Measurements from ENCODE around the gene TCN2.
"Not testable (repeated sequence)": the region's sequence is repeated elsewhere in the genome, so short reads cannot be mapped to it uniquely, and the experiment has no call there.

The TCN2 gene

DNA sequence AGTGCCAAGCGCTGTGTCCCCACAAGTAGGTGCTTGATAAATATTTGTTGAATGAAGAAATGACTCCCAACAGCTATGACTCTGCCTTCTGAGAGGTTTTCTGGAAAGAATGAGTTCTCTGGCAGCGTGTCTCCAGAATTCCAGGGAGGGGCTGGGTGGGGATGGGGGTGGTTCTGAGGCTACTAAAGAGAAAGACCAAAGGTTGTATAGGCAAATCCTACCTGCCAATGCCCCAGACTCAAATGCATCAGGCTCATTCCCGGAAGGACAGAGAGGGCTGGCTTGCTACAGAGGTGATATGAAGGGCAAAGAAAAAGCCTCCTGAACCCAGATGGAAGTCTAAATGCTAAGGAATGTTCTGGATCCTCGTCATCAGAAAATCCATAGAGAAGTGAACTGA, 58.8 kb downstream of the TCN2 start:
- no peak for DNase-seq
- in situ Hi-C loops (cut with HindIII; ENCODE audit: low pct_ligation_motif_present, low pct_unique_long_range_greater_than_20kb, low sequenced_read_pairs), result no loop called here

DNA sequence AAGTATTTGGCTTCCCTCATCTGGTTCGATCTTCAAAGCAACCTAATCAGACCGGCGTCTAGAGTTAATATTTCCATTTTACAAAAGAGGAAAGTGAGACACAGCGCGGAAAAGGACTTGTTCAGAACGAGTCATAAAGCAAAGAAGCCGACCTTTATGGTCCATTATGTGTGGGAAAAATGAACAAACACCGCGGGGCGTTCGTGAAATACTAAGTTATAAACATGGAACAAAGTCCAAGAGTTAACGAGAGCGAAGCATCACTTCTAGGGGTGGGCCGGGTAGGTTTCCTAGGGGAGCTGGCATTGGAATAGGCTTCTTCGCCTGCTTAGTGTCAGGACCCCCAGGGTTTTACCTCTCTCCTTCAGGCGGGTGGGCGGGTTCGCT, 60.1 kb downstream of the TCN2 start:
- in situ Hi-C loops (cut with HindIII; ENCODE audit: low pct_ligation_motif_present, low pct_unique_long_range_greater_than_20kb, low sequenced_read_pairs), result no loop called here
- DNase-seq, result no peak

DNA sequence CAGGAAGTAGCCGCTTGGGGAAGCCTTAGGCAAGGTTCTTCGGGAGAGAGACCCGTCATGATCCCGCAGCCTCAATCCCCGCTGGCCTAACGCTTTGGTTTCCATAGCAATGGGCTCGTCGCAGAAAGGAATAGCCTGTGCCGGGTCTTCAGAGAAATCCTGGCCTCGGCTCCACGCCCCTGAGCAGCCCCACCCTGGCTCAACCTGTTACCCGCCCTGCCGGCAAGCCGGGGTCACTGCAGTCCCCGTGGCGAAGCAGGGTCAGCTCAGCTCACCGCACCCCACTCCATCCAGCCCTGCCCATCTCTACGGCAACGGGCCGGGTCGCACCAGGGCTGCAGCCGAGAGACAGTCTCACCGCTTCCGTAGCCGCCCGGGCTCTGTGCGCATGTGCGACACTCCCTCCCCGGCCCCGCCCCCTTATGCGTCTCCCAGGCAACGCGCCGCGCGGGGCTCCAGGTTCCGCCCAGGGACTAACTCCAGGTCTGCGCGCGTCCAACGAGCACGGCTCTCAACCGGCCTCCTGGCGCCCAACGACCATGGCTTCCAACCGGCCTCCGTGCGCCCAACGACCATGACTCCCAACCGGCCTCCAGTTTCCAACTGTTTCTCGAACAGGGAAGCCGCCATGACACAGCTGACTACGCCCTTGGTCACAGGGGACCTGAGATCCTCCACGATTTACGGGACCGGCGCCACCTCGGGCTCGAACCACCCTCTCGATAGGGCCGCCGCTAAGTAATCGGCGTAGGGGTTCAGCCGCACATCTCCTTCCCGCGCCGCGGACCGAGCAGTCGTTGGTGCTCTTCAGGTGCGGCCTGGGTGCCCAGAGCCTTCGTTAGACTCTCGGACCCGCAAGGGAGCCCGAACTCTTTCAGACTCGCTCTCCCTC, 60.8 kb downstream of the TCN2 start, which contains the start of gene DUSP18:
TSS of gene DUSP18 (minus strand) at position 382 of the 892 bp plus-strand sequence. CDS start 3,872 bp downstream, outside the sequence.
- in situ Hi-C loops (cut with HindIII; ENCODE audit: low pct_ligation_motif_present, low pct_unique_long_range_greater_than_20kb, low sequenced_read_pairs), result no loop called here
- peak; percentile 87 for DNase-seq

DNA sequence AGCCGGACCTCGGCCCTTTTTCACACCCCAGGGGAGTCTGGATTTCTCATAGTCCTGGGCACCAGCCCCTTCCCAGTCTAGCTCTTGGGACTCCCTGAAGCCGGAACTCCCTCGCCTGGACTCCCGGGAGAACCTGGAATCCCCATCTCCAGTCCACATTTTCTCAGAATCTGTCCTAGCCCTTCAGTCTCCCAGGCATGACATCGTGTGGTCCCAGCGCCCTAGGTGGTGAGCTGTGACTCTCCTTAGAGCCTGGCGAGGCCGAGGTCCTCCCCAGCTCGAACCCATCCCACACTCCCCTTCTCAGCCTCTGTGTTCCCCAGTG, 61.4 kb downstream of the TCN2 start:
- in situ Hi-C loops (cut with HindIII; ENCODE audit: low pct_ligation_motif_present, low pct_unique_long_range_greater_than_20kb, low sequenced_read_pairs), result no loop called here
- DNase-seq, result no peak

DNA sequence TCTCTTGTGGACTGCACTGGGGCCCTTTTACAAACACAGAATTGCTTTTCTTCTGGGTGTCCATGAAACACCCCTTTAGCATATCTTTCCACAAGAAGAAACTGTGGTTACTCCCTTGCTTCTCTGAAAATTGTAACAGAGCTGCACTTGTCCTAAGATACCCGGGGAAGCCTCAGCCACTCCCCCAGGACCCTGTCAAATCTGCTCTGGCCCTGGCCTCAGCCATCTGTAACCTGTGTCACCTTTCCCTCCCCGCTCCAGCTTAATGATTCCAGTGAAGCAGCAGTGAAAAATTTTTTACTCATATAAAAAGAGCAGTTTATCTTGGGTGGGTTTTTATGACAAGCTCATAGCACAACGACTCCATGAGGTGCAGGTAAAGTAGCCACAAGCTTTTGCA, 64.1 kb downstream of the TCN2 start:
- in situ Hi-C loops (cut with HindIII; ENCODE audit: low pct_ligation_motif_present, low pct_unique_long_range_greater_than_20kb, low sequenced_read_pairs), result no loop called here
- no peak for DNase-seq

DNA sequence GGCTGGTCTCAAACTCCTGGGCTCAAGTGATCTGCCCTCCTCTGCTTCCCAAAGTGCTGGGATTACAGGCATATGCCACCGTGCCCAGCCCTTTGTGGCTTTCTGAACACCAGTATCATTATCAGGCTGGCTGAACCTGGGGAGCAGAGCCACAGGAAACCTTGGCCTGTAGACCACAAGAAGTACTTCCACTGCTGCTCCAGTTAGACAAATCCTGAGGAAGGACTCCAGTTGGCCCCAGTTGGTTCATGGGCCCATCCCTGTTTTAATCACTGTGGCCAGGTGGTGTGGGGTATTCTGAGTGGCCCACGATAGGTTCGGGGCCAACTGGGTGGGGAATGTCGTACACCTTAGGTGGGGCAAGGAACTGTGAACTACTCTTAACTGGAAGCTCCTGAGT, 66.2 kb downstream of the TCN2 start:
- no peak for DNase-seq
- in situ Hi-C loops (cut with HindIII; ENCODE audit: low pct_ligation_motif_present, low pct_unique_long_range_greater_than_20kb, low sequenced_read_pairs), result no loop called here

DNA sequence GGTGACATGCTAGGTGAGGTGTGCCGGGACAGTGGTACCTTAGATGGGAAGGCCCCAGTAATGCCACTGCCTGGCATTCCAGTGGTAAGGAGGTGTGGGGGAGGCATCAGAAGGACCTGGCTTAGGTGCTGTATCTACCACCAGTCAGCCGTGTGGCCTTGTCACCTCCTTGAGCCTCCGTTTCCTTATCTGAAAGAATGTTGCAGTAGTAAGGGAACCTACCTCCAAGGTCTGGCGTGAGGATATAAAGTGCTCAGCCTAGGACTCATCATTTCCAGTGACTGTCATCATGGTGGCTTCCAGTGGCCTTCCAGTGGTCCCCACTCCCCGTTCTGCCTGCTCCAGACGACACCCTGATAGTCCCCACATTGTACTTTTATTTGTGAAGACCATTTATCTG, 67.5 kb downstream of the TCN2 start:
- DNase-seq, result no peak
- in situ Hi-C loops (cut with HindIII; ENCODE audit: low pct_ligation_motif_present, low pct_unique_long_range_greater_than_20kb, low sequenced_read_pairs), result no loop called here

DNA sequence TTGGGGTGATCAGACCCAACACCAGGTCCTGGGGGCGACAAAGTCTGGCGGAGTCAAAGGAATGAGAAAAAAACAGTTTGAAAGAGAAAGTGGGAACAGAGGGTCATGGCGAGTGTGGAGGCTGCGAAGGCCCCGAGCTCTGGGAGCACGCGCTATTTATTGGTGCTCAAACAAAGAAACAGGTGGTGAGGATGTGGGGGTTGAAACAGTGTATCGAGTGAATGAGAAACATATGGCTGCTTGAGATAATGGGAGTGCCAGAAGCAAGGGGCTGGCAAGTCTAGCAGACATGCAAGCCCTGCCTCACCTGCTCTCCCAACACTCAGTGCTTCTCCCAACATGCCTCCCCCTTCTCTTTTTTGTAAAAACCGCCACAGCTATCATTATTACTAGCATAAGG, 68.5 kb downstream of the TCN2 start:
- in situ Hi-C loops (cut with HindIII; ENCODE audit: low pct_ligation_motif_present, low pct_unique_long_range_greater_than_20kb, low sequenced_read_pairs), result no loop called here
- DNase-seq, result no peak

DNA sequence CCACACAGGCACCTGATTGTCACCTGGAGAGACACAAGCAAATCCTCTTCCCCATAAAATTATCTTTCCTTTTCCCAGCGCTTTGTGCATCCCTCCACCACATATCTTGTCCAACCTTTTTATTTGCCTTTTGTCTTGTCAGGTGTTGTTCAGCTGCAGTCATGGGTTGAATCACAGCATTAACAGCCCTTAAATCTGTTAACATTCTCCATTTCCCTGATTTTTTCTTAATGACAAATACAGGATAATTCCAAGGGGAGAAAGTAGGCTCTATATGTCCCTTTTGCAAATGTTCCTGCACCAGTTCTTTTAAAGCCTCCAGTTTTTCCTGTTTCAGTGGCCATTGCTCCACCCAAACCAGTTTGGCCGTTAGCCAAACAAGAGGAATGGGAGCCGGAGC, 69.6 kb downstream of the TCN2 start:
- DNase-seq; in situ Hi-C loops (cut with HindIII; ENCODE audit: low pct_ligation_motif_present, low pct_unique_long_range_greater_than_20kb, low sequenced_read_pairs): not testable (repeated sequence)

Measured in ACHN (cell line).